Activated gamma-delta T cell (primary cell): ENCODE results near the gene ZFPM1.
"Not testable (repeated sequence)": the region's sequence is repeated elsewhere in the genome, so short reads cannot be mapped to it uniquely, and the experiment has no call there.

Experiments used
- DNase-seq: peaks from one replicate; lab custom pipeline; 2025; lab: John Stamatoyannopoulos, UW

Gene ZFPM1

DNA sequence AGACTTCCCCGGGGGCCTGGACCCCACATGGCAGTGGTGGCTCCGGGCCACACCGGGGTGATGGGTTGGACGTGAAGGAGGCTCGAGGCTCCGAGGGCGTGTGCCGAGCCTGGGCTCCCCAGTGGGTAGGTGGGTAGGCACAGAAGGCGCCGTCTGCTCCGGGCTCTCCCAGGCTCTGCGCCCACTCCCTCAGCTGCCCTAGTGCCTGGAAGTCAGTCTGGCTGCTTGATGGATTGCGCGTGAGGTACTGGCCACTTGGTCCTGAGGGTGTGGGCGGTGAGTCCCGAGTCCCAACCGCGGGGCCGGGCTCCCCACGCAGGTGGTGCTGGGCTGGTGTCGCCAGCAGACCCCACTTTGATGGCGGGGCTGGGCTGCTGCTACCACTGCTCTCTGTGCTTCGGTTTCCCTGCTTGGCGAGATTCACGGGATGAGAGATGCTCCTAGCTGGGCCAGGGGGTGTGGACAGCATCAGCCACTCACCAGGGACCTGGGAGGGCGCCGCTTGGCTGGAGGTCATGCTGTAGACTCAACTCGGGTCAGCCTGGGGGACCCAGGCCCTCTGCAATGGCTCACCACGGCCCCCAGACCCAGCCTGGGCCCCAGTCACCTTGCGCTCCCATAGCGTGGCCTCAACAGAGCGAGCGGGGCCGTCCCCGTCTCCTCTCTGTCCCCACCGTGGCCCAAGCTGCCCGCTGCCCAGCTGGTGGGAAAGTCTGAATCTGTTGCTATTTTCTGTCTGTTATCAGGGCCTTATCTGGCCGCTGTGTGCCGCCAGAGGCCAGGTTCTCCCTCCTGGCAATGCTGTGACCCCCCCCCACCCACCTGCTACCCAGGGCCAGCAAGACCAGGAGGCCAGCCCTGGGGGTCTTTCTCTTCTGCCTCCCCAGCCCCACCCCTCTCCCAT, 26.1 kb downstream of the ZFPM1 start:
- DNase-seq: no peak

DNA sequence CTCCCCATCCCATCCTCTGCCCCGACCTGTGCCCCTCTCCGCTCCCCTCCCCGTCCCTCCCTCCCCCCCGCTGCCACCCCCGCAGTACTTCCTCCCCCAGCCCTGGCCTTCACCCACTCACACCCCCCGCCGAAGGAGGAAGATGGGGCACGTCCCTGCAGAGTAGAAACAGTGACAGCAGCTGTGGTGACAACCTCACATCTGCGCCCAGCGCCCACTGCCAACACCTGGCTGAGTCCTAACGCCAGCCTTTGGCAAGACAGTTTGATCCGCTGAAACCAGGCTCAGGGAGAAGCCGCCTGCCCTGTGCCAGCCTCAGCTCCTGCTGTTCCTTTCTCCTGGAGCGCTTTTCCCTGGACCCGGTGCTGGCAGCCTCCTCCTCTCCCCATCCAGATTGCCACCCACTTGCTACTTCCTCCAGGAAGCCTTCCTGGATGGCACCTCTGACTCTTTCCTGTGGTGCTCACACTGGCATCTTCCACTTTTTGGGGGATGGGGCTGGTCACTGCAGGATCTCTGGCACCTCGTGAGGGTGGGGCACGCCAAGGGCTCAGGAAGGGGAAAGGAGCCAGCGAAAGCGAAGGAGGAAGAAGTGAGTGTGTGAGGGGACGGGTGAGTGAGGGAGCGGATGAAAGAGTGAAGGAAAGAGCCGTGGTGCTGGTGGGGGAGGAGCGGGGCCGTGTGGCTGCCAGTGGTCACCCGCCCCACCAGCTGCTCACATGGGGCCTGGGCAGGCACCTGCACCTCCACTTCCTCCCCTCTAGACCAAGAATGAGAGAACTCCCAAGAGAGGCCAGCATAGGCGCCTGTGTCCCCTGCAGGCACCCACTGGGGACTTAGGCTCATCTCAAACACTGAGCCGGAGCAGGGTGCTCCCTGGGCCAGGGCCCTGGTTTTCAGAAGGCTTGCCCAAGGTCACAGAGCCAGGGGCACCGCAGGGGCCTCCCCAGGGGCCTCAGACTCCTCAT, 27.0 kb downstream of the ZFPM1 start:
- no peak for DNase-seq

DNA sequence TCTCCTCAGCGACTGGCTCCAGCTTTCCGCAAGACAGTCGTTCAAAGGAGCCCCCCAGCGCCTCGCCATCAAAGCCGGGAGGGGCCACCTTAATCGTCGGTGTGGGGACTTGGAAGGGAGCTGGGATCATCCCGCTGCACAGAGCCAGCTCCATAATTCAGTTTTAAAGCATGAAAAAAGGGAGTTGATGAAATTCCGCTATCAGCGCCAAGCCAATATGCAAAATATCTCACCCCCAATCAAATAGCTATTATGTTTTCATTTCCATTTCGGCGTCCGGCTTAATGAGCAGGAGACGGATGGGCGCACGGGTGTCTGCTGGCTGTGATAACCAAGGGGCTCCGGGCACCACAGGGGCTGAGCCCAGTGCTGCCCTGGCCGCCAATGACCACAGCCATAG, 27.7 kb downstream of the ZFPM1 start:
- no peak for DNase-seq

DNA sequence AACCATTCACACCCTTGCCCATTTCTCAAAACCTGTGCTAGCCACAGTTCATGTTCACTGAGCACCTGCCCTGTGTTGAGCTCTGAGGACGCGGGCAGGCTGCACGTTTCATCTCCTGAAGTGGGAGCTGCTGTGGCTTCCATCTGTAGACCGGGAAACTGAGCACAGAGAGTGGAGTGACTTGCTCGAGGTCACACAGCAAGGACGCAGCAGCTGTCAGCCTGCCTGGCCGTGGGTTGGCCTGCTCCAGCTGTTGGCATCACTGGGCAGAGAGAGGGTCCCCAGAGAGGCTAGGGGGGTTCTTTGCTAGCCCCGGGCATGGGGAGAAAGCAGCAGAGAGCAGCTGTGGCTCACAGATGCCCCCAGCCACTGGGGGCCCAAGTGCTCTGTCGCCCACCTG, 28.8 kb downstream of the ZFPM1 start:
- no peak for DNase-seq

- no peak for DNase-seq
Observed at GRCh38 chr16:88482630-88483391, 29.7 kb downstream of the ZFPM1 start.

- DNase-seq: no peak
Observed at GRCh38 chr16:88483392-88483641, 30.2 kb downstream of the ZFPM1 start.

DNA sequence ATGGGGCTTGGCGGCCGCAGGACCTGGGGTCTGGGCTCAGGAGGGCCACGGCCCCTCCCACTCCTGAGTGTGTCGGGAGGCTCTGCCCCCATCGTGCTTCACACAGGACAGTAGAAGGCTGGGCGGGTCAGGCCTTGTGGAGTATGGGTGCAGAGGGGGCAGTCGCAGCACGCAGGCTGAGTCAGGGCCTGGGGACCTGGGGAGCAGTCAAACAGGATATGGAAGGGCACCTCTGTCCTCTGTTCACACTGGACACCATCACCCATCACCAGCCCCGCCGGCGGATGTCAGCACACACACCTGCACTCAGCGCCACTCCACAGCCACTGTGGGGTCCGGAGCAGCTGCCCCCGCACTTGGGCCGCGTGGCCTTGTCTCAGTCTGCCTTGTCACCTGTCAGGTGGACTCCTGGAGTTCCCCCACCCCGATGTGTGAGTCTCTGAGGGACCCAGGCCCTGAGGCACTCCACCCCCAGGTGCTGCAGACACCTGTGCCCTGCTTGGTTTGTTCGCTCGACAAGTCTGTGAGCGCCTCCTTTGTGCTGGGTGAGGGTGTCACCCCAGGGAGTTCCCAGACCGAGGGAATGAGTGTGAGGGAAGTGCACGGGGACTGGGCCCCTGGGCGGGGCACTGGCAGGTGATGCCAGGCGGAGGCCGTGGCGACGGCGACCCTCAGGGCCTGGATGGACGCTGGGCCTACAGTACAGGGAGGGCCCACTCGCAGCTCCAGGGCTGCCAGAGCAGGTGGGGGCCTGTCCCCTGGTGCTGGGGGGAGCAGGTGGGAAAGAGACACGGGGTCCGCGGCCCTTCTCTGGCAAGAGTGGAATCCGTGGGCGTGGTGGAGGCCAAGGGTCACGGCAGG, 31.7 kb downstream of the ZFPM1 start:
- DNase-seq: no peak

DNA sequence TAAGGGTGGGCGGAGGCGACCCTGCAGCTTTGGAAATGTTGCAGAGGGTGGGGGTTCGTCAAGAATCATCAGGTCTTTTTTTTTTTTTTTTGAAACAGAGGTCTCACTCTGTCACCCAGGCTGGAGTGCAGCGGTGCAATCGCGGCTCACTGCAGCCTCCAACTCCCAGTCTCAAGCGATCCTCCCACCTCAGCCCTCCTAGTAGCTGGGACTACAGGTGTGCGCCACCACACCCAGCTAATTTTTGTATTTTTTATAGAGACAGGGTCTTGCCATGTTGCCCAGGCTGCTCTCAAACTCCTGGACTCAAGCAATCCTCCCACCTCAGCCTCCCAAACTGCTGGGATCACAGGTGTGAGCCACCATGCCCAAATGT, 32.3 kb downstream of the ZFPM1 start:
- not testable (repeated sequence) for DNase-seq

GRCh38 chr16:88486398-88487123, 33.5 kb downstream of the ZFPM1 start:
- no peak for DNase-seq

DNA sequence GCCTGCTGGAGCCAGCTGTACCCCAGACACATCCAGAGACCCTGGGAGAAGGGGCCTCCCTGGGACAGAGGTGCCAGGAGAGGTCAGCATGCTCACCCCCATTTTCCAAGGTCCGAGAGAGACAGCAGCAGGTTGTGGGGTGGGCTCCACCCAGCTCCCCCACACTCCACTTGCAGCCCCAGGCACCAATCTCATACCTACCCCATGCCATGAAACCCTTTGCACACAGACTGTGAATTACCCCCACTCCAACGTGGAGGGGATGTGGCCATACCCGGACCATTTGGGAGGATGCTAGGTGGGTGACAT, 34.0 kb downstream of the ZFPM1 start:
- DNase-seq: no peak

- DNase-seq: no peak
Observed at GRCh38 chr16:88487920-88488851, 35.1 kb downstream of the ZFPM1 start.

DNA sequence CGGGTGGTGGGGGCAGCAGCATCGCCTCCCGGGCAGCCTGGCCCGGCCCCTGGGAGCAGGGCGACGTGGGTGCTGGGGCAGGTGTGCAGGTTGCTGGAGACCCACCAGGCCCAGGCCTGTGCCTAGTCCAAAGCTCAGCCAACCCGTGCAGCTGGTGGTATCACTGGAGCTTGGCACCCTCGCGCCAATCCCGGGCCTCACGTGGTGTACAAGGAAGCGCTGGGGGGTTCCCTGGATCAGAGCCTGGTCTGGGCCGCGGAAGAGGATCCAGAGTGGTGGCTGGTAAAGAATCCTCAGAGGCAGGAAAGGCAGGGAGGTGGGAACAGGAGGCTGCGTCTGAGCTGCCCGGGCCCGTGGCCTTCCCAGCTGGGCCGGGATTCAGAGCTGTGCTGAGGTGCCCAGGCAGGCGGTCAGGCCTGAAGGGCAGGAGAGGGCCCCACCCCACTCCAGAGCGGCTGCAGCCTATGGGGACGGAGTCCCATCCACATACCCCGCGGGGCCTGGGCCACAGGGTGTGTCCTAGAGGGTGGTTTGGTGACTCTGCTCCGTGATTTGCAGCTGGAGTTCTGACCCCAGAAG, 36.2 kb downstream of the ZFPM1 start:
- no peak for DNase-seq

DNA sequence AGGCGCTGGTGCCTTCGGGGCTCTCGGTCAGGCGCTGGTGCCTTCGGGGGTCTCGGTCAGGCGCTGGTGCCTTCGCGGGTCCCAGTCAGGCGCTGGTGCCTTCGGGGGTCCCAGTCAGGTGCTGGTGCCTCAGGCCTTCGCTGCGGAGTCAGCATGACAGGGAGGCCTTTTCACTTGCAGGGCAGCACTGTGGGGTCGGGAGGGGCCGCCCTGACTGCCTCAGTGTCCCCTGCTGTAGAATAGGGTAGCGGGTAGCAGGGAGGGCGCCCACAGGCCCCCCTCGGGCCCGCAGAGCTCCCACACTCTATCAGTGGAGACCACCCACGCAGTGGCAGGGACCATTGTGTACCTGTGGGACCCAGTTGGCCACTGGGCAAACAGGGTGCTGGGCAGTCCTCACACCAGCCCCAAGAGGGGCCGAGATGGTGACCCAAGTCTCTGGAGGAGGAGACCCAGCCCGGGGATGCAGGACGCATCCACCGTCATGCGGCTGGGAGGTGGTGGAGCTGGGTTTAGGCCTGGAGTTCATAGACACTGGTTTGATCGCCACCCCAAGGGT, 38.0 kb downstream of the ZFPM1 start:
- no peak for DNase-seq

DNA sequence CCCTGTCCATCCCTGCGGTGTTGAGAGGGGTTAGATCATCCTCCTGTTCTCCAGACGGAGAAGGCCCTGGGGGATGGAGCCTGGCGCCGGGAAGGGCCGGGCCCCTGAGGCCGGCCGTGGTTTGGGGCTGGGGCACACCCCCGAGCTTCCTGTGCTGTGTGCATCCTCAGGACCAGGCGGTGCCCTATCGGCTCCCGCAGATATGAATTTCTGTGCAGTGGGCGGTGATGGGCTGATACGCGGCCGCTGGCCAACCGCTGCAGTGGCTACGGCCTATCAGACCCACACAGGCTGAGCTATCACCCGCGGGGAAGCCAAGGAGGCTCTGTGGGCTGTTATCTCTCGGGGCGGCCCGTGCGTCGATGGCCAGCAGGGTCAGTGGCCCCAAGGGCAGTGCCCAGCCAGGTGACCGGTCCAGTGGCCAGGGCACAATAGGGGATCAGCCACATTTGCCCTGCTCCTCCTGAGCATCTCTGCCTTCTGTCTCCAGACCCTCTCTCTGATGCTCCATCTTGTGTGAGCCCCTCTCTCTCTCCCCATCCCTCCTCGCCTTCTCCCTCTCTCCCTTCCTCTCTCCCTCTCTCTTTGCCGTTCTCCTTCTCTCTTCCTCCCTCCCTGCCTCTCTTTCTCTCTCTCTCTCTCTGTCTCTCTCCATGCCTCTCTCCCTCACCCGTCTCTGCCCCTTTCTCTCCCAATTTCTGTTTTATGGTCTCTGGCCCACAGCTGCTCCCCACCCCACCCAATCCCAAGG, 38.7 kb downstream of the ZFPM1 start:
- no peak for DNase-seq

GRCh38 chr16:88493879-88494278, 40.8 kb downstream of the ZFPM1 start:
- DNase-seq: no peak

- no peak for DNase-seq
Observed at GRCh38 chr16:88494335-88495154, 41.5 kb downstream of the ZFPM1 start.

GRCh38 chr16:88495268-88495772, 42.2 kb downstream of the ZFPM1 start:
- no peak for DNase-seq
